Stimulated activated CD8-positive, alpha-beta memory T cell treated with anti-CD3 and anti-CD28 coated beads, Interleukin-15, amount 100 ng/mL, for 48 hours (primary cell): Measurements from ENCODE around the gene SAP30L.

Experiments used
- DNase-seq, 2 donors: peaks; one replicate each; pipeline ENCODE4 v3.0.0-alpha.2; 2020; ENCODE audit warnings: low read depth in 2 of 2

SAP30L gene

GRCh38 chr5:154506716-154507080 is 60.9 kb downstream of the SAP30L start:
- no peak for DNase-seq

- DNase-seq = no peak
These were observed 62.3 kb downstream of the SAP30L start for GRCh38 chr5:154508114-154508513.

DNA sequence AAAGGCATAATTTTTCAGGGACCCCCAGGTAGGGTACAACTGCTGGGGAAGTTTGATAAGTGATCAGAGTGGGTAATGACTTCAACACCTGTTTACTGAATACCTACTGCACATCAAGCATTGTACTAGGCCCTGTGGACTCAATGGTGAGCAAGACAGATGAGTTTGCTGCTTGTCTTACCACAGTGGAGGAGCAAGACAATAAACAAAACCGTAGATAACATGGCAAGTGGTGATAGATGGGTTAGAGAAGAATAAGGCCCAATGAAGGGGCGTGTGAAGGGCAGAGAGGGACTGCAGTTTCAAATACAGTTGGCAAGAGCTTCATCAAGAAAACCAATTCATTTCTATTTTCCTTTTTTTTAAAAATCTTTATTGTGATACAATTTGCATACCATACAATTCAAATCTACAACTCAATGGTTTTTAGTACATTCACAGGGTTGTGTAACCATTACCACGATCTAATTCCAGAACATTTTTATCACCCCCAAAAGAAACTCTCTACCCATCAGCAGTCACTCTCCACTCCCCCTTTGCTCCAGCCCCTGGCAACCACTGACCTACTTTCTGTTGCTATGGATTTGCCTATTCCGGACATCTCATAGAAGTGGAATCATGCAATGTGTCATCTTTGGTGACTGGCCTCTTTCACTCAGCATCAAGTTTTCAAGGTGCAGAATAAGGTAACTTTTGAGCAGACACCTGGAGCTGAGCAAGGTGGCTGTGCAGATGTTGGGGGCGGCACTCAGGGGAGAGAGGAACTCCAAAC is 64.2 kb downstream of the SAP30L start:
- no peak for DNase-seq
